ENCODE results near the gene NFE2. TPM values are rescaled to one million over a fixed set of nuclear protein-coding genes. Genes with fewer than 3 reads are reported as not detected.

NFE2 gene
- total and polyA plus RNA-seq, 2 of the 8 experiments (the other 6 are each of a cell fraction or from before 2014, with no cell fraction given) = 2.0 to 6.1 TPM

DNA sequence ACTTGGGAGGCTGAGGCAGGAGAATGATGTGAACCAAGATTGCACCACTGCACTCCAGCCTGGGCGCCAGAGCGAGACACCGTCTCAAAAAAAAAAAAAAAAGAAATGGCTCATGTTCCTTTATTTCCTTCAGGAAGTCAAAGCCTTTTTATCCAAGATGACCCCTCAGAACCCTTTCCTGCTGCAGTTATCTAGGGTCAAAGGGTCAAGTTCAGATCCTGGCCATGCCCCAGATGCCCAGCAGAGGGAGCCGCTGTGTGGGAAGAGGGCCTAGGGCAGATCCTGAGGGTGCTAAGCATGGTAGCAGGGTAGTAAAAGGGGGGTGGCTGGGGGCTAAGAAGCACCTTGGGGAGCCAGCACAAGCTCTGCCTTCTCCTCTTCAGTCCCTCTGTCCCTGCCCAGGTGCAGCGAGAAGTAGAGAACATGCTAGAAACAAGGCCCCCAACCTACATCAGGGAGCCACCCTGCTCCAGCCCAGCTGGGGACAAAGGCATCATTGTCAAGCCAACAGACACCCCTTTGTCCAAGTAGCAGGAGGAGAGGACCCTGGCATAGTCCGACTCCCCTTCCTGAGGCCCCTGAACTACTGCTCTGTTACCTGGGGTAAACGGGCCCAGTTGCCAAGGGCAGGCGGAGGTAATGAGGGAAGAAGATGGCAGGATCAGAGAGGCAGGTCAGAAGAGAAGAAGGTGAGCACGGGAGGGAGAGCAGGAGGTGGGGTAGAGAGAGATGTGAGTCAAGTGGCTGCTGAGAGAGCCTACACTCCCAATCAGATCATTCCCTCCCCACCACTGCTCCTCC, 6.5 kb downstream of the NFE2 start:
- Histone ChIP-seq H3K36me3 (ENCODE audit: control insufficient read depth in 2 of 4, insufficient read depth in 4 of 4, low read length in 3 of 4) (peaks cover 0 to 6% (median 0%) of the 10 kb centered on the region in 4 experiments; a peak in 2 of 8 replicates), H4K8ac (ENCODE audit: extremely low read depth, insufficient read depth, low read length) (0 out of 2 replicates have a peak overlapping the region, but pooled peaks have one; percentile 23), H2BK120ac (replicated peaks; ENCODE audit: low read depth, low read length) (no peak overlapping the region), H3K4me2 (ENCODE audit: insufficient read depth in 1 of 2, low read depth in 2 of 2, low read length in 2 of 2) (no peak overlapping the region), H3K9me3 (ENCODE audit: insufficient read depth in 2 of 2, low read depth in 1 of 2, low read length in 1 of 2) (no peaks in the 10 kb centered on the region), H3K4ac (replicated peaks; ENCODE audit: insufficient read length, low read depth, low read length) (no peak overlapping the region), H3K4me3 (ENCODE audit: extremely low read depth in 1 of 4, insufficient read depth in 2 of 4, low read depth in 3 of 4, low read length in 4 of 4) (no peak overlapping the region), H2AFZ (ENCODE audit: low read length) (no peak overlapping the region), H2BK5ac (ENCODE audit: low read depth, low read length) (no peak overlapping the region), H3K14ac (ENCODE audit: insufficient read length) (no peak overlapping the region), H2BK15ac (ENCODE audit: low read length) (no peak overlapping the region), H3K23ac (ENCODE audit: insufficient read length) (no peak overlapping the region), H2BK20ac (ENCODE audit: low read length) (no peak overlapping the region), H3K79me1 (ENCODE audit: low read depth, low read length) (no peaks in the 10 kb centered on the region), H4K5ac (ENCODE audit: insufficient read length, low read depth, low read length) (no peak overlapping the region), H3K4me1 (replicated peaks in 1 of 4; ENCODE audit: control insufficient read depth in 3 of 4, insufficient read depth in 4 of 4, low read length in 3 of 4) (peaks cover 0 to 2% (median 0%) of the 10 kb centered on the region in 4 experiments; a peak in 1 of 7 replicates), H3K23me2 (ENCODE audit: low read depth, low read length) (no peaks in the 10 kb centered on the region), H4K91ac (replicated peaks; ENCODE audit: insufficient read length, low read length) (no peak overlapping the region), H3K18ac (ENCODE audit: extremely low read depth, low read length) (no peak overlapping the region), H2BK12ac (ENCODE audit: low read depth, low read length) (no peak overlapping the region), H3K79me2 (ENCODE audit: control insufficient read depth in 1 of 2, insufficient read depth in 2 of 2, low read length in 2 of 2) (no peaks in the 10 kb centered on the region), H4K20me1 (replicated peaks in 1 of 2; ENCODE audit: control insufficient read depth in 1 of 2, insufficient read depth in 2 of 2, low read length in 2 of 2) (peaks cover 0 to 2% of the 10 kb centered on the region in 2 experiments), H3K9ac (replicated peaks in 1 of 4; ENCODE audit: extremely low read depth in 1 of 4, low read depth in 3 of 4, low read length in 3 of 4) (no peak overlapping the region), H2AK5ac (ENCODE audit: low read depth, low read length) (peak overlapping the region; percentile 79; the same call in 1 of the 2 replicates), H3K56ac (replicated peaks; ENCODE audit: insufficient read length, low read depth, low read length) (no peak overlapping the region), H3K27me3 (replicated peaks in 1 of 4; ENCODE audit: control insufficient read depth in 3 of 4, extremely low read depth in 1 of 4, insufficient read depth in 3 of 4, low read length in 3 of 4) (peaks cover 0 to 4% (median 0%) of the 10 kb centered on the region in 4 experiments; a peak in 1 of 7 replicates), H3K27ac (ENCODE audit: low read depth, low read length) (no peak overlapping the region)
- ChIA-PET POLR2A (ENCODE audit: partially characterized antibody) (interaction anchor here (0.6 to 15.0 kb wide), 11 partner anchors 9 to 86 kb away, joined by 3 to 1006 read pairs (median 4); partner anchors contain the start of genes CBX5 and HNRNPA1), CTCF (ENCODE audit: partially characterized antibody) (interaction anchor here (0.6 to 14.9 kb wide), 30 partner anchors 8 to 610 kb away, joined by 3 to 618 read pairs (median 6); partner anchors contain the start of genes CBX5, COPZ1, HNRNPA1 and HOXC6)
- FAIRE-seq = no peak
- WGBS, 2 experiments (ENCODE audit: extremely low coverage in 1 of 2, insufficient coverage in 1 of 2, insufficient read length in 1 of 2, insufficient replicate concordance in 2 of 2, low coverage in 1 of 2, low lambda C conversion rate in 2 of 2, missing lambda C conversion rate in 1 of 2) = 71% methylated on average over 7 of the region's 9 CpGs; no CpG with 5 or more reads in 1 of the 2 experiments
- DNase-seq (ENCODE audit: low read depth in 1 of 2, low spot score in 2 of 2) = peak in 1 of 2 experiments; percentile 94
- no peak for TF ChIP-seq SUZ12 (IDR thresholded peaks at IDR 0.05; ENCODE audit: low read length)
- TF ChIP-seq TEAD4 (IDR thresholded peaks at IDR 0.05; ENCODE audit: low read depth, low read length) = no peak
- no peak for TF ChIP-seq RNF2 (IDR thresholded peaks at IDR 0.05; ENCODE audit: borderline replicate concordance, low read depth, low read length, missing control alignments, poor library complexity, severe bottlenecking)
- no peak for TF ChIP-seq RFX5 (IDR thresholded peaks at IDR 0.05; ENCODE audit: borderline replicate concordance, low read depth, low read length)
- TF ChIP-seq YY1 (IDR thresholded peaks at IDR 0.05; ENCODE audit: low read depth, low read length) = peak; percentile 42; the same call in 1 of the 2 replicates
- TF ChIP-seq SP4 (IDR thresholded peaks at IDR 0.05; ENCODE audit: low read length) = peak; percentile 78; the same call in 1 of the 2 replicates
- TF ChIP-seq RAD21 (IDR thresholded peaks at IDR 0.05 in 1 of 2, conservative IDR thresholded peaks at IDR 0.05 in 1 of 2; ENCODE audit: low read depth in 2 of 2, low read length in 2 of 2) = peak; percentile 81 to 92
- no peak for TF ChIP-seq TAF1 (IDR thresholded peaks at IDR 0.05; ENCODE audit: low read depth, low read length)
- 0 out of 2 replicates have a peak, but pooled peaks have one; percentile 15 for TF ChIP-seq POU5F1 (IDR thresholded peaks at IDR 0.05; ENCODE audit: low read depth, low read length)
- TF ChIP-seq BCL11A (IDR thresholded peaks at IDR 0.05; ENCODE audit: low read depth in 2 of 2, low read length in 2 of 2) = no peak

Measured in H1 (cell line).